ENCODE results near the gene LRCH4.

DNA sequence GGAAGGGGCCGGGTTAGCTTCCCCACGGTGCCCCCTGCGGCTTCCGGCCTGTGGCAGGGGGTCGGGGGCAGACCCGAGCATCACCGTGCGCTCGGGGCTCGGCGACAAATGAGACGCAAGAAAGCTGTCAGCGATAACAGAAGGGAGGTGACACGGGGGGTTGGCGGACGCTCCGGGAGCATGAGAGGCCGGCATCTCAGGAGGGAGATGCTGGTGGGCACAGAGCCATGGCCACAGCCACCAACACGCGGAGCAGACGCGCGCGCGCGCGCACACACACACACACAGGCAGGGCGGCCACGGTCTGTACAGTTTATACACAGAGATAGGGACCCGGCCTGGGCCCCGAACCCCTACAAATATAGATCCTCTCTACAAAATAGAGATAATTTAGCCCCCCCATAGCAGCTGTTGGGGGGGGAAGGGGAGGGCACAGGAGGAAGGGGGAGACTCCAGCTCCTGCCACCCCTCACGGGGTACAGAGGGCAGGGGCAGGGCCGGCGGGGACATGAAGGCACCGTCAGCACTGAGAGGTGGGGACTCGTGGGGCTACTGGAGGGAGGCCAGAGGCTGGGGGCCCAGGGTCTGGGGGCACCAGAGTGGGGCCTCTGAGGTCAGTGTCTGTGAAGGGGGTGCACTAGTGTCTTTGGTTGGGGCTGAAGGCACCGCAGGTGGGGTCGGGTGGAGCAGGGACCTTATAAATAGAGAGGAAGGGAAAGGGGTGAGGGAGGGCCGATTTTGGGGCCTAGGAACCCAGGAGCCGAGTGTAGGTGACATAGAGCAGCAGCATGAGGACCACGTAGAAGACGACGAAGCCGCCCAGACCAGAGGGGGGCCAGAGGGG is 11.3 kb downstream of the LRCH4 start:
- TF ChIP-seq, protein P1, sequence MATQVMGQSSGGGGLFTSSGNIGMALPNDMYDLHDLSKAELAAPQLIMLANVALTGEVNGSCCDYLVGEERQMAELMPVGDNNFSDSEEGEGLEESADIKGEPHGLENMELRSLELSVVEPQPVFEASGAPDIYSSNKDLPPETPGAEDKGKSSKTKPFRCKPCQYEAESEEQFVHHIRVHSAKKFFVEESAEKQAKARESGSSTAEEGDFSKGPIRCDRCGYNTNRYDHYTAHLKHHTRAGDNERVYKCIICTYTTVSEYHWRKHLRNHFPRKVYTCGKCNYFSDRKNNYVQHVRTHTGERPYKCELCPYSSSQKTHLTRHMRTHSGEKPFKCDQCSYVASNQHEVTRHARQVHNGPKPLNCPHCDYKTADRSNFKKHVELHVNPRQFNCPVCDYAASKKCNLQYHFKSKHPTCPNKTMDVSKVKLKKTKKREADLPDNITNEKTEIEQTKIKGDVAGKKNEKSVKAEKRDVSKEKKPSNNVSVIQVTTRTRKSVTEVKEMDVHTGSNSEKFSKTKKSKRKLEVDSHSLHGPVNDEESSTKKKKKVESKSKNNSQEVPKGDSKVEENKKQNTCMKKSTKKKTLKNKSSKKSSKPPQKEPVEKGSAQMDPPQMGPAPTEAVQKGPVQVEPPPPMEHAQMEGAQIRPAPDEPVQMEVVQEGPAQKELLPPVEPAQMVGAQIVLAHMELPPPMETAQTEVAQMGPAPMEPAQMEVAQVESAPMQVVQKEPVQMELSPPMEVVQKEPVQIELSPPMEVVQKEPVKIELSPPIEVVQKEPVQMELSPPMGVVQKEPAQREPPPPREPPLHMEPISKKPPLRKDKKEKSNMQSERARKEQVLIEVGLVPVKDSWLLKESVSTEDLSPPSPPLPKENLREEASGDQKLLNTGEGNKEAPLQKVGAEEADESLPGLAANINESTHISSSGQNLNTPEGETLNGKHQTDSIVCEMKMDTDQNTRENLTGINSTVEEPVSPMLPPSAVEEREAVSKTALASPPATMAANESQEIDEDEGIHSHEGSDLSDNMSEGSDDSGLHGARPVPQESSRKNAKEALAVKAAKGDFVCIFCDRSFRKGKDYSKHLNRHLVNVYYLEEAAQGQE (IDR thresholded peaks at IDR 0.05; ENCODE audit: low read depth) = no peak
- TF ChIP-seq EP300 (IDR thresholded peaks at IDR 0.05; ENCODE audit: borderline replicate concordance) (no peak), TAF1 (IDR thresholded peaks at IDR 0.05; ENCODE audit: low read depth) (no peak), CEBPB (IDR thresholded peaks at IDR 0.05) (no peak)
- TF ChIP-seq, protein P2, sequence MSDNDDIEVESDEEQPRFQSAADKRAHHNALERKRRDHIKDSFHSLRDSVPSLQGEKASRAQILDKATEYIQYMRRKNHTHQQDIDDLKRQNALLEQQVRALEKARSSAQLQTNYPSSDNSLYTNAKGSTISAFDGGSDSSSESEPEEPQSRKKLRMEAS (IDR thresholded peaks at IDR 0.05) = no peak
